Measurements from ENCODE around the gene SH3RF1.

Gene SH3RF1

GRCh38 chr4:169189372-169189771, 81.4 kb downstream of the SH3RF1 start:
- H3K36me3 ChIP-seq (ENCODE audit: control insufficient read depth, low read length), result no peaks in the 10 kb centered on the region
- no peaks in the 10 kb centered on the region for H3K9me3 ChIP-seq (ENCODE audit: control insufficient read depth, insufficient read depth, low read length)
- H3K4me2 ChIP-seq (ENCODE audit: low read length), result no peak overlapping the region
- TF ChIP-seq EZH2phosphoT487 (IDR thresholded peaks at IDR 0.05; ENCODE audit: borderline replicate concordance, low read length) (no peak), CTCF (IDR thresholded peaks at IDR 0.05; ENCODE audit: low read depth, low read length, poor library complexity, severe bottlenecking) (no peak)
- no peaks in the 10 kb centered on the region for H3F3A ChIP-seq (ENCODE audit: control insufficient read depth, insufficient read depth)
- no peaks in the 10 kb centered on the region for H3K9me2 ChIP-seq (replicated peaks; ENCODE audit: control insufficient read depth, low read length)
- no peak overlapping the region for H3K4me3 ChIP-seq (ENCODE audit: low read length)
- H3K27ac ChIP-seq (ENCODE audit: low read depth, low read length), result no peak overlapping the region
- no peaks in the 10 kb centered on the region; the same call in 1 of the 2 replicates for H3K27me3 ChIP-seq (ENCODE audit: control insufficient read depth, low read length)
- peaks cover 8% of the 10 kb centered on the region; the same call in 1 of the 2 replicates for H3K4me1 ChIP-seq (ENCODE audit: control insufficient read depth, low read length)
- no peaks in the 10 kb centered on the region for H3K79me2 ChIP-seq (ENCODE audit: control insufficient read depth, low read length)
- H4K20me1 ChIP-seq (ENCODE audit: control insufficient read depth, insufficient read depth, low read depth, low read length), result no peaks in the 10 kb centered on the region

- Histone ChIP-seq H3K4me1 (ENCODE audit: control insufficient read depth, low read length) (peaks cover 8% of the 10 kb centered on the region; the same call in 1 of the 2 replicates), H3K4me3 (ENCODE audit: low read length) (no peak overlapping the region), H3K27me3 (ENCODE audit: control insufficient read depth, low read length) (no peaks in the 10 kb centered on the region; the same call in 1 of the 2 replicates), H3K4me2 (ENCODE audit: low read length) (no peak overlapping the region), H3K79me2 (ENCODE audit: control insufficient read depth, low read length) (no peaks in the 10 kb centered on the region), H3K9me3 (ENCODE audit: control insufficient read depth, insufficient read depth, low read length) (no peaks in the 10 kb centered on the region), H3K36me3 (ENCODE audit: control insufficient read depth, low read length) (no peaks in the 10 kb centered on the region), H3K9me2 (replicated peaks; ENCODE audit: control insufficient read depth, low read length) (no peaks in the 10 kb centered on the region), H3K27ac (ENCODE audit: low read depth, low read length) (no peak overlapping the region), H3F3A (ENCODE audit: control insufficient read depth, insufficient read depth) (no peaks in the 10 kb centered on the region), H4K20me1 (ENCODE audit: control insufficient read depth, insufficient read depth, low read depth, low read length) (no peaks in the 10 kb centered on the region)
- TF ChIP-seq EZH2phosphoT487 (IDR thresholded peaks at IDR 0.05; ENCODE audit: borderline replicate concordance, low read length) (no peak), CTCF (IDR thresholded peaks at IDR 0.05; ENCODE audit: low read depth, low read length, poor library complexity, severe bottlenecking) (no peak)
Measured at GRCh38 chr4:169188204-169188603, 82.6 kb downstream of the SH3RF1 start.

- Histone ChIP-seq H3K27ac (ENCODE audit: low read depth, low read length) (no peak overlapping the region), H3K79me2 (ENCODE audit: control insufficient read depth, low read length) (no peaks in the 10 kb centered on the region), H3K4me2 (ENCODE audit: low read length) (no peak overlapping the region), H3K4me3 (ENCODE audit: low read length) (no peak overlapping the region), H3F3A (ENCODE audit: control insufficient read depth, insufficient read depth) (no peaks in the 10 kb centered on the region), H3K4me1 (ENCODE audit: control insufficient read depth, low read length) (peaks cover 8% of the 10 kb centered on the region; the same call in 1 of the 2 replicates), H3K9me2 (replicated peaks; ENCODE audit: control insufficient read depth, low read length) (no peaks in the 10 kb centered on the region), H3K36me3 (ENCODE audit: control insufficient read depth, low read length) (no peaks in the 10 kb centered on the region), H4K20me1 (ENCODE audit: control insufficient read depth, insufficient read depth, low read depth, low read length) (no peaks in the 10 kb centered on the region), H3K27me3 (ENCODE audit: control insufficient read depth, low read length) (no peaks in the 10 kb centered on the region; the same call in 1 of the 2 replicates), H3K9me3 (ENCODE audit: control insufficient read depth, insufficient read depth, low read length) (no peaks in the 10 kb centered on the region)
- TF ChIP-seq CTCF (IDR thresholded peaks at IDR 0.05; ENCODE audit: low read depth, low read length, poor library complexity, severe bottlenecking) (no peak), EZH2phosphoT487 (IDR thresholded peaks at IDR 0.05; ENCODE audit: borderline replicate concordance, low read length) (no peak)
Measured at GRCh38 chr4:169185133-169185956, 85.4 kb downstream of the SH3RF1 start.

Data from DOHH2 (cell line).